ENCODE data around the gene RASAL2. TPM values are rescaled to one million over a fixed set of nuclear protein-coding genes. Genes with fewer than 3 reads are reported as not detected.

Gene RASAL2
- total and polyA plus RNA-seq, 2 donors (not counting 1 experiment from before 2014, with no cell fraction given) = 0.12 TPM; not detected in 1

DNA sequence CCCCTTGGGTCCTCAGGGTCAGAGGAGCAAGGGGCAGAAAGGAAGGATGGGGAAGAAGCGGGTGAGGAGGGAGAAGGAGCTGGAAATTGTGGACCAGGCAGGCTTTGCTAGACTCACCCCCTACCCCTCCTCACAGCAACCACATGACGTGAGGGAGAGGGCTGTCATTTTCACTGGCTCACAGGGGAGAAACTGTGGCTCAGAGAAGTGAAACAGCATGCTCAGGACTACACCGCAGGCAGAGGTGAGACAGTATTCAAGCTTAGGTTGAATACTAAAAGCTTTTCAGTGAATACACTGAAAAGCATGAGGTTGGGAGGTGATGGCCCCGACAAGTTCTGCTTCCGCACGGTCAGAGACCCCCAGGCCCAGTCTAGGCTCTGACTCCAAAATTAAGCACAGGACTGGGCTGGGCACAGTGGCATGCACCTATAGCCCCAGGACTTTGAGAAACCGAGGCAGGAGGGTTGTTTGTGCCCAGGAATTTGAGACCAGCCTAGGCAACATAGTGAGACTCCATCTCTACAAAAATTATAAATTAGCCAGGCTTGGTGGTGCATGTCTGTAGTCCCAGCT, 404.1 kb downstream of the RASAL2 start:
- ChIA-PET CTCF (interaction anchor here (1.5 kb wide), 1 partner anchor 34 kb away, joined by 3 read pairs; no protein-coding TSS in a partner anchor), POLR2A (no interaction called here)
- H3K9me3 Mint-ChIP-seq (ENCODE audit: insufficient read depth) = no peaks in the 10 kb centered on the region
- DNase-seq = no peak
- Histone ChIP-seq H3K4me1 (ENCODE audit: control insufficient read depth in 2 of 2, insufficient read depth in 2 of 2, low read length in 2 of 2) (no peaks in the 10 kb centered on the region), H3K4me3 (ENCODE audit: control extremely low read depth in 1 of 5, extremely low read depth in 1 of 5, insufficient read depth in 1 of 5, low read depth in 2 of 5, low read length in 4 of 5) (no peak overlapping the region), H4K20me1 (ENCODE audit: control insufficient read depth, insufficient read depth, low read length, poor library complexity, severe bottlenecking) (no peaks in the 10 kb centered on the region), H3K9ac (ENCODE audit: low read length) (no peak overlapping the region), H3K4me2 (replicated peaks; ENCODE audit: low read depth, low read length, poor library complexity, severe bottlenecking) (no peak overlapping the region), H3K36me3 (replicated peaks in 1 of 2; ENCODE audit: control extremely low read depth in 1 of 2, control insufficient read depth in 1 of 2, extremely low read depth in 1 of 2, insufficient read depth in 2 of 2, low read length in 1 of 2) (no peaks in the 10 kb centered on the region), H3K27ac (ENCODE audit: low read length in 2 of 2) (no peak overlapping the region), H3K79me2 (ENCODE audit: control insufficient read depth, insufficient read depth, low read length) (no peaks in the 10 kb centered on the region), H3K27me3 (replicated peaks in 1 of 4; ENCODE audit: control extremely low read depth in 1 of 4, control insufficient read depth in 3 of 4, insufficient read depth in 4 of 4, low read length in 3 of 4) (peaks cover 0 to 4% (median 2%) of the 10 kb centered on the region in 4 experiments), H2AFZ (ENCODE audit: insufficient read depth, low read depth, low read length, poor library complexity, severe bottlenecking) (no peak overlapping the region), H3K9me3 (ENCODE audit: control extremely low read depth in 1 of 3, control insufficient read depth in 2 of 3, insufficient read depth in 1 of 3, low read length in 2 of 3) (no peaks in the 10 kb centered on the region)
- H3K27me3 Mint-ChIP-seq = peaks cover 3% of the 10 kb centered on the region
- 78% methylated on average over 3 of the region's 7 CpGs for WGBS (ENCODE audit: insufficient coverage)
- H3K4me1 Mint-ChIP-seq = no peaks in the 10 kb centered on the region
- no peak overlapping the region for H3K27ac Mint-ChIP-seq
- TF ChIP-seq EZH2 (IDR thresholded peaks at IDR 0.05; ENCODE audit: borderline replicate concordance, insufficient read depth, low read depth, low read length, poor library complexity, severe bottlenecking) = no peak
- TF ChIP-seq, protein P1, sequence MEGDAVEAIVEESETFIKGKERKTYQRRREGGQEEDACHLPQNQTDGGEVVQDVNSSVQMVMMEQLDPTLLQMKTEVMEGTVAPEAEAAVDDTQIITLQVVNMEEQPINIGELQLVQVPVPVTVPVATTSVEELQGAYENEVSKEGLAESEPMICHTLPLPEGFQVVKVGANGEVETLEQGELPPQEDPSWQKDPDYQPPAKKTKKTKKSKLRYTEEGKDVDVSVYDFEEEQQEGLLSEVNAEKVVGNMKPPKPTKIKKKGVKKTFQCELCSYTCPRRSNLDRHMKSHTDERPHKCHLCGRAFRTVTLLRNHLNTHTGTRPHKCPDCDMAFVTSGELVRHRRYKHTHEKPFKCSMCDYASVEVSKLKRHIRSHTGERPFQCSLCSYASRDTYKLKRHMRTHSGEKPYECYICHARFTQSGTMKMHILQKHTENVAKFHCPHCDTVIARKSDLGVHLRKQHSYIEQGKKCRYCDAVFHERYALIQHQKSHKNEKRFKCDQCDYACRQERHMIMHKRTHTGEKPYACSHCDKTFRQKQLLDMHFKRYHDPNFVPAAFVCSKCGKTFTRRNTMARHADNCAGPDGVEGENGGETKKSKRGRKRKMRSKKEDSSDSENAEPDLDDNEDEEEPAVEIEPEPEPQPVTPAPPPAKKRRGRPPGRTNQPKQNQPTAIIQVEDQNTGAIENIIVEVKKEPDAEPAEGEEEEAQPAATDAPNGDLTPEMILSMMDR (IDR thresholded peaks at IDR 0.05) = no peak
- ATAC-seq (ENCODE audit: low read depth) = no peak
- intact Hi-C loops (cut with micrococcal nuclease) = no loop called here
- no peak overlapping the region for H3K4me3 Mint-ChIP-seq

DNA sequence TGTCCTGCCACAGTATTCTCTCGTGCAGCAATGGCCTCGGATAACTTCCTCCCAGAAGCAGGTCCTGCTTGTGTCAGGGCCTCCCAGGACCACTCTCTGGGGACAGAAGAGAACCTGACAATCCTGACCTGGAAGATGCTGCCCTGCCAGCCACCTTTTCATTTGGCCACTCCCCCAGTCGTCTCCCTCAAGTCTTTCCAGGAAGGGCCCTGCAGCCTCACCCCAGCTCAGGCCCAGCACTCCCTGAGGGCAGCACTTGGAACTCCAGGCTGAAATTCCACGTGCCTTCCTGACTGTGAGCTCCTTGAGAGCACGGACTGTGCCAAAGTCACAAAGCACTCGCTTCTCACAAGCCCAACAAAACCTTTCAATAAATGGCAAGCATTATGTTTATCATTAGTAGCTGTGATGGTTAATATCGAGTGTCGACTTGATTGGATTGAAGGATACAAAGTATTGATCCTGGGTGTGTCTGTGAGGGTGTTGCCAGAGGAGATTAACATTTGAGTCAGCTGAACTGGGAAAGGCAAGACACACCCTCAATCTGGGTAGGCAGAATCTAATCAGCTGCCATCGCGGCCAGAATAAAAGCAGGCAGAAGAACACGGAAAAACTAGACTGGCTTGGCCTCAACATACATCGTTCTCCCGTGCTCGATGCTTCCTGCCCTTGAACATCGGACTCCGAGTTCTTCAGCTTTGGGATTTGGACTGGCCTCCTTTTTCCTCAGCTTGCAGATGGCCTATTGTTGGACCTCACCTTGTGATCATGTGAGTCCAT, 405.2 kb downstream of the RASAL2 start:
- DNase-seq = no peak
- no peak overlapping the region for H3K4me2 ChIP-seq (replicated peaks; ENCODE audit: low read depth, low read length, poor library complexity, severe bottlenecking)
- H3K27me3 Mint-ChIP-seq = peaks cover 4% of the 10 kb centered on the region
- no peak for ATAC-seq (ENCODE audit: low read depth)
- no peak overlapping the region for H3K9ac ChIP-seq (ENCODE audit: low read length)
- H3K36me3 ChIP-seq (replicated peaks in 1 of 2; ENCODE audit: control extremely low read depth in 1 of 2, control insufficient read depth in 1 of 2, extremely low read depth in 1 of 2, insufficient read depth in 2 of 2, low read length in 1 of 2) = no peaks in the 10 kb centered on the region
- TF ChIP-seq, protein P1 (IDR thresholded peaks at IDR 0.05) = no peak
- no peaks in the 10 kb centered on the region for H4K20me1 ChIP-seq (ENCODE audit: control insufficient read depth, insufficient read depth, low read length, poor library complexity, severe bottlenecking)
- ChIA-PET POLR2A (no interaction called here), CTCF (interaction anchor here (0.8 to 6.8 kb wide), 3 partner anchors 33 to 501 kb away, joined by 3 to 120 read pairs (median 3); no protein-coding TSS in a partner anchor)
- no peaks in the 10 kb centered on the region for H3K9me3 ChIP-seq (ENCODE audit: control extremely low read depth in 1 of 3, control insufficient read depth in 2 of 3, insufficient read depth in 1 of 3, low read length in 2 of 3)
- intact Hi-C loops (cut with micrococcal nuclease) = no loop called here
- no peak overlapping the region for H2AFZ ChIP-seq (ENCODE audit: insufficient read depth, low read depth, low read length, poor library complexity, severe bottlenecking)
- H3K27ac ChIP-seq (ENCODE audit: low read length in 2 of 2) = no peak overlapping the region
- peaks cover 0 to 7% (median 2%) of the 10 kb centered on the region in 4 experiments for H3K27me3 ChIP-seq (replicated peaks in 1 of 4; ENCODE audit: control extremely low read depth in 1 of 4, control insufficient read depth in 3 of 4, insufficient read depth in 4 of 4, low read length in 3 of 4)
- H3K9me3 Mint-ChIP-seq (ENCODE audit: insufficient read depth) = no peaks in the 10 kb centered on the region
- WGBS (ENCODE audit: insufficient coverage) = 92% methylated on average over 14 of the region's 16 CpGs
- no peaks in the 10 kb centered on the region for H3K4me1 ChIP-seq (ENCODE audit: control insufficient read depth in 2 of 2, insufficient read depth in 2 of 2, low read length in 2 of 2)
- H3K4me3 ChIP-seq (ENCODE audit: control extremely low read depth in 1 of 5, extremely low read depth in 1 of 5, insufficient read depth in 1 of 5, low read depth in 2 of 5, low read length in 4 of 5) = no peak overlapping the region
- no peaks in the 10 kb centered on the region for H3K79me2 ChIP-seq (ENCODE audit: control insufficient read depth, insufficient read depth, low read length)
- H3K4me3 Mint-ChIP-seq = no peak overlapping the region
- no peak overlapping the region for H3K27ac Mint-ChIP-seq
- no peaks in the 10 kb centered on the region for H3K4me1 Mint-ChIP-seq
